Heart left ventricle (tissue), 16 donors: ENCODE results near the gene ADGRB3. TPM values are rescaled to one million over a fixed set of nuclear protein-coding genes. Genes with fewer than 3 reads are reported as not detected.

Experiments used
- ATAC-seq, 4 donors: fragments of 200-7000 bp; cut with Tn5 transposase; one replicate each; pipeline ENCODE4 v1.9.1; 2020 to 2022; ENCODE audit warnings: moderate library complexity in 4 of 4, mild to moderate bottlenecking in 3 of 4, moderate number of reproducible peaks in 1 of 4
- DNase-seq, 5 donors: peaks; one replicate each; pipeline ENCODE4 v3.0.0-alpha.2; 2020
- H3K27ac ChIP-seq, 12 donors: fragments of 200-600 bp; sonication (generic) in 4 of 12; one replicate each; pipeline versions ENCODE4 v1.5.0 to v1.8.0; 2016 to 2022; ENCODE audit warnings: mild to moderate bottlenecking in 2 of 12
- H3K27me3 ChIP-seq, 9 donors: fragments of 200-600 bp; sonication (generic) in 2 of 9; one replicate each; pipeline versions ENCODE4 v1.5.1 to v1.8.0; 2016 to 2022; ENCODE audit warnings: mild to moderate bottlenecking in 3 of 9
- H3K36me3 ChIP-seq, 9 donors: fragments of 200-600 bp; sonication (generic) in 2 of 9; one replicate each; pipeline versions ENCODE4 v1.5.0 to v1.8.0; 2018 to 2022; ENCODE audit warnings: mild to moderate bottlenecking in 2 of 9
- H3K4me1 ChIP-seq, 12 donors: fragments of 200-600 bp; sonication (generic) in 4 of 12; one replicate each; pipeline versions ENCODE4 v1.5.0 to v1.8.0; 2016 to 2022; ENCODE audit warnings: mild to moderate bottlenecking in 3 of 12
- H3K4me3 ChIP-seq, 12 donors: fragments of 200-600 bp; sonication (generic) in 4 of 12; one replicate each; pipeline versions ENCODE4 v1.5.0 to v1.8.0; 2017 to 2022; ENCODE audit warnings: mild to moderate bottlenecking in 9 of 12, moderate library complexity in 4 of 12
- H3K9me3 ChIP-seq, 12 donors: fragments of 200-600 bp; sonication (generic) in 4 of 12; one replicate each; pipeline versions ENCODE4 v1.5.0 to v1.8.0; 2016 to 2022; ENCODE audit warnings: mild to moderate bottlenecking in 1 of 12
- POLR2A ChIP-seq, 2 donors: fragments of 450-650 bp; IDR thresholded peaks; one replicate each; pipeline ENCODE4 v1.6.1; 2017; ENCODE audit warnings: antibody characterized with exemption in 2 of 2, mild to moderate bottlenecking in 2 of 2, moderate library complexity in 2 of 2
- WGBS, 4 donors: extraction: QIAGEN DNeasy Blood & Tissue Kit in 2 of 4; methylation state at CpG; one replicate each; pipeline versions ENCODE4 v1.1.5 to v1.1.7; 2013 to 2018; 5-methylcytosine and 5-hydroxymethylcytosine counted together
- intact Hi-C, 10 donors: fragments of 100-400 bp; cut with DNase I; formaldehyde crosslinking; loops; one replicate each; pipeline versions ENCODE4 v1.11.1 to v1.14.2; 2022
- polyA plus RNA-seq, 2 donors: library from polyadenylated mRNA; stranded (reverse); fragments of 200-250 nt; gene quantifications; one replicate each; pipeline ENCODE4 v1.2.3, GENCODE V29; 2013
- total RNA-seq, 9 donors: library from RNA; depleted of rRNA in 2 of 9; stranded (reverse); fragments of >200 nt in 2 of 9; fragmentation: NEBNext Ultra II Directional in 3 of 9; extraction: Animal tissue kit (Norgen Biotek cat#: 25700) in 3 of 9; gene quantifications; one replicate each; pipeline versions ENCODE4 v1.1.0 to v1.2.4, GENCODE V29; 2016 to 2023
- TF ChIP-seq, protein P1 (sequence below), 12 donors: fragments of 200-600 bp; sonication (generic) in 4 of 12; IDR thresholded peaks; one replicate each; pipeline versions ENCODE4 v1.5.0 to v1.8.0; 2018 to 2022; ENCODE audit warnings: antibody characterized with exemption in 12 of 12, mild to moderate bottlenecking in 5 of 12
- donor health status: ischemic (EF 13 %, LVEDD 7.1; RV severe dilation, severe dysfunction).
- donor health status: healthy with polysubstance abuse.
- donor health status: DM: no; HTN: yes; CAD: no.
- donor health status: DM: no; HTN: no; CAD: no.
- donor health status: ischemic (EF 25% LVEDD 6.9; RV normal size, moderate dysfunction).
- donor health status: ischemic (EF 25% LVEDD 5.7; RV mildly dilated, moderate dysfunction).
- donor health status: healthy.
- donor health status: DM: yes; HTN: yes; CAD: no.
- donor health status: ischemic (EF 35%, LVEDD 5.7; RV mildly dilated, moderate dysfunction).
- donor health status: nonischemic (EF 11% LVEDD 7.7; RV severe dilation, severe dysfunction).
- donor health status: DM: yes; HTN: yes; CAD: no.
- donor health status: PGD.
- donor health status: ischemic (EF 29% LVEDD 5.4; RV normal size, mild dysfunction).
- donor health status: nonischemic (EF 23%, LVEDD 6.1; RV moderate dilation, normal function).

ADGRB3 gene
- total and polyA plus RNA-seq, 11 donors = 0.51 to 2.5 (median 1.1) TPM

DNA sequence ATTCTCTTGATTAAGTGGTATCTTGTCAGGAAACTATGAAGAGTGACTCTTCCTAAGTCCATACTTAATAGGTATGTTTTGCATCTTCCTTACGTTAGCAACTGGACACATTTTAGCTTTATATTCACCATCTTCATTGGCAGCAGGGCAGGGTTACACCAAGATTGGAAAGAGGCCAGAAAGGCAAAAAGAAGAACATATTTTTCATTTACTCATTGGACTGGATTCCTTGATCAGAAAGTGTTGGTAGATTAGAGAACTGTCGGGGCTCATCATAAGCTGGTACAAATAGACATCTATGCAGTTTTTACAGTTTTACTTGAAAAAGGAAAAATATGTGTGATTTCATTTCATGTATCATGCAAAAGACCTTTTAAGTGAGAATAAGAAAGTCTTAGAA is 696.8 kb downstream of the ADGRB3 start:
- H3K4me3 ChIP-seq = no peak overlapping the region
- 87 to 95% (median 92%) methylated on average over 2 of the region's 2 CpGs for WGBS, 4 donors
- DNase-seq (no peak), ATAC-seq (no peak)
- no peaks in the 10 kb centered on the region for H3K27me3 ChIP-seq
- no peaks in the 10 kb centered on the region for H3K4me1 ChIP-seq
- no peak overlapping the region for H3K27ac ChIP-seq
- H3K9me3 ChIP-seq = no peaks in the 10 kb centered on the region
- TF ChIP-seq, protein P1, sequence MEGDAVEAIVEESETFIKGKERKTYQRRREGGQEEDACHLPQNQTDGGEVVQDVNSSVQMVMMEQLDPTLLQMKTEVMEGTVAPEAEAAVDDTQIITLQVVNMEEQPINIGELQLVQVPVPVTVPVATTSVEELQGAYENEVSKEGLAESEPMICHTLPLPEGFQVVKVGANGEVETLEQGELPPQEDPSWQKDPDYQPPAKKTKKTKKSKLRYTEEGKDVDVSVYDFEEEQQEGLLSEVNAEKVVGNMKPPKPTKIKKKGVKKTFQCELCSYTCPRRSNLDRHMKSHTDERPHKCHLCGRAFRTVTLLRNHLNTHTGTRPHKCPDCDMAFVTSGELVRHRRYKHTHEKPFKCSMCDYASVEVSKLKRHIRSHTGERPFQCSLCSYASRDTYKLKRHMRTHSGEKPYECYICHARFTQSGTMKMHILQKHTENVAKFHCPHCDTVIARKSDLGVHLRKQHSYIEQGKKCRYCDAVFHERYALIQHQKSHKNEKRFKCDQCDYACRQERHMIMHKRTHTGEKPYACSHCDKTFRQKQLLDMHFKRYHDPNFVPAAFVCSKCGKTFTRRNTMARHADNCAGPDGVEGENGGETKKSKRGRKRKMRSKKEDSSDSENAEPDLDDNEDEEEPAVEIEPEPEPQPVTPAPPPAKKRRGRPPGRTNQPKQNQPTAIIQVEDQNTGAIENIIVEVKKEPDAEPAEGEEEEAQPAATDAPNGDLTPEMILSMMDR (IDR thresholded peaks at IDR 0.05) = no peak
- no peak for TF ChIP-seq POLR2A (IDR thresholded peaks at IDR 0.05)
- no peaks in the 10 kb centered on the region for H3K36me3 ChIP-seq
- intact Hi-C loops = no loop called here

DNA sequence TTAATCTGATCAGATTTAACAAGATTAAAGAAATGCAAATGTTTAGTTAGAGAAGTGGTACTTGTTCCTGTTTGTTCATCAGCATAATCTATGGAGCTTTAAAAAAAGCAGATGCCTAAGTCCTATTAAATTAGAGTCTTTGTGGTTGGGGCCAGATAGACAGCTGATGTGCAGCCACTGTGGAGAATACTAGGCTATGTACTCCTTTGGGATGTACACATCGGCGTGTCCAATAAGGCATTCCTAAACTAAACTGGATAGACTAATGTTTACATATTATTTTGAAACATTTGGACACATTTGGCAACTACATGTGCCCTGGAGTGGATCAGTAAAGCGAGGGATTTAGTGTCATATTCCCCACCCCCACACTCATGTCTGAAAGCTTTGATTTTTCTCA is 702.2 kb downstream of the ADGRB3 start:
- intact Hi-C loops = no loop called here
- Histone ChIP-seq H3K36me3 (no peaks in the 10 kb centered on the region), H3K27me3 (no peaks in the 10 kb centered on the region), H3K27ac (no peak overlapping the region), H3K4me3 (no peak overlapping the region), H3K4me1 (no peaks in the 10 kb centered on the region), H3K9me3 (no peaks in the 10 kb centered on the region)
- DNase-seq (no peak), ATAC-seq (no peak)
- TF ChIP-seq, protein P1 (IDR thresholded peaks at IDR 0.05) = no peak
- no peak for TF ChIP-seq POLR2A (IDR thresholded peaks at IDR 0.05)
- WGBS, 4 donors = 70 to 78% (median 72%) methylated on average over 3 of the region's 3 CpGs

DNA sequence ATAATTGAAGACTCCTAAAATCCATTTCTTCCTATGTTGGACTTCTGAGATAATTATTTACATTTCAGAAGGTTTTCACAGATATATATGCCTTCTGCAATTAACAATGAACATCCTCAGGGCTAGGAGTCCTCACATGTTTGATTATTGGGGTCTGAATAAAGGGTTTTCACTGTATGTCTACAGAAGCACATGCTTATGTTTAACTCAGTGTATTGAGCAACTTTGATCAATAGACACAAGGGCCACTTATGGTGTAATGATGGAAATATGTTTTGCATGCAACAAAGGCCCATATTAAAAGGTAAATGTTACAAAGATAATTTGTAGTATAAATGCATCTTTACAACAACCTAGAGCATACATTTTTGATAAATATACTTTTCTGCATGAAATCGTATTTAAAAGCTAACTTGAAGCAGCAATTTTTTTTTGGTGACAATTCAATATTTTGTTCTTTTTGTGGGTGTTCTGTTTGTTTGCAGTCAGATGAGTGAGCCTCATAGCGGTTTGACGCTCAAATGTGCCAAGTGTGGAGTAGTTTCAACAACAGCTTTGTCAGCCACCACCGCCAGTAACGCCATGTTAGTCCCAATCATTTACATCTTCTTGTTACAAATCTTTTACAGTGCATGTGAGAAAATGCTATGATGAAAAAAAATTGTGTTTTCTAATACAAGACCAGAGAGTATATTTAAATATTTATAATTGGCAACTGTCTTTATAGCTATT is 703.5 kb downstream of the ADGRB3 start:
- no peaks in the 10 kb centered on the region for H3K36me3 ChIP-seq
- H3K27me3 ChIP-seq = no peaks in the 10 kb centered on the region
- no peaks in the 10 kb centered on the region for H3K4me1 ChIP-seq
- TF ChIP-seq POLR2A (IDR thresholded peaks at IDR 0.05) = no peak
- TF ChIP-seq, protein P1 (IDR thresholded peaks at IDR 0.05) = no peak
- no peak overlapping the region for H3K27ac ChIP-seq
- no peak overlapping the region for H3K4me3 ChIP-seq
- ATAC-seq (no peak), DNase-seq (no peak)
- 86 to 91% (median 88%) methylated on average over 5 of the region's 5 CpGs for WGBS, 4 donors
- intact Hi-C loops = no loop called here
- H3K9me3 ChIP-seq = no peaks in the 10 kb centered on the region

DNA sequence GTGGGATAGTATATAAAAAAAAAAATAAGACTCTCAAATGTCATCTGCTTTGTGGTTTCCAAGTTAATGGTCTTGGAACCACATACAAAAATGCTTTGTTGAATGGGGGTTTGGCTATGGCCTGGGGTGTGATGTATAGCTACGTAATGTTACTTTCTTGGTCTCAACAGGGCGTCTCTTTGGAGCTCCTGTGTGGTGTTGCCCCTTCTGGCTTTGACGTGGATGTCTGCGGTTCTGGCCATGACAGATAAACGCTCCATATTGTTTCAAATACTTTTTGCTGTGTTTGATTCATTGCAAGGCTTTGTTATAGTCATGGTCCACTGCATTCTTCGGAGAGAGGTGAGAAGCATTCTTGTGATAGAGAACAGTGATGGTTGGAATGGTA is 704.1 kb downstream of the ADGRB3 start:
- Histone ChIP-seq H3K36me3 (no peaks in the 10 kb centered on the region), H3K27me3 (no peaks in the 10 kb centered on the region), H3K4me1 (no peaks in the 10 kb centered on the region), H3K9me3 (no peaks in the 10 kb centered on the region), H3K27ac (no peak overlapping the region), H3K4me3 (no peak overlapping the region)
- WGBS, 4 donors = 75 to 81% (median 79%) methylated on average over 6 of the region's 6 CpGs
- TF ChIP-seq, protein P1 (IDR thresholded peaks at IDR 0.05) = no peak
- no peak for TF ChIP-seq POLR2A (IDR thresholded peaks at IDR 0.05)
- ATAC-seq (no peak), DNase-seq (no peak)
- intact Hi-C loops = no loop called here
